Measurements from ENCODE around the gene RELCH.

GRCh38 chr18:62182220-62182619, 4.8 kb upstream of the RELCH start:
- peak; percentile 34; the same call in 1 of the 2 replicates for TF ChIP-seq CTCF (conservative IDR thresholded peaks at IDR 0.05; ENCODE audit: low read depth, low read length)
- no peak for TF ChIP-seq EZH2phosphoT487 (IDR thresholded peaks at IDR 0.05; ENCODE audit: borderline replicate concordance, low read length)
- no peak for TF ChIP-seq EZH2 (IDR thresholded peaks at IDR 0.05; ENCODE audit: low read length, unreplicated experiment)

Data from PC-3 (cell line).